ENCODE data around the gene PREX1. TPM values are rescaled to one million over a fixed set of nuclear protein-coding genes. Genes with fewer than 3 reads are reported as not detected.
A peak's percentile ranks its signal among the peaks of the same experiment; 100 is the strongest.

The PREX1 gene
- total and polyA plus RNA-seq, 2 experiments from 2014 or later, result 2.4 to 10.3 TPM

GRCh38 chr20:48630342-48631075 lies 197.3 kb downstream of the PREX1 start:
- TF ChIP-seq CTCF (conservative IDR thresholded peaks at IDR 0.05; ENCODE audit: low read depth in 2 of 2) (peak in 1 of 2 experiments; percentile 29; a peak in 2 of 4 replicates), ETS1 (IDR thresholded peaks at IDR 0.05) (no peak)
- H3K4me1 ChIP-seq (ENCODE audit: insufficient read depth), result no peaks in the 10 kb centered on the region
- ATAC-seq (peak; percentile 89), DNase-seq (ENCODE audit: low spot score) (peak; percentile 76)
- H3K27ac ChIP-seq (ENCODE audit: low read depth), result no peak overlapping the region
- Mint-ChIP-seq H3K27me3 (ENCODE audit: insufficient read depth, low read depth, poor library complexity) (peaks cover 9% of the 10 kb centered on the region), H3K9me3 (no peaks in the 10 kb centered on the region), H3K4me1 (peaks cover 5% of the 10 kb centered on the region; the same call in 2 of the 3 replicates), H3K36me3 (ENCODE audit: low read depth) (no peaks in the 10 kb centered on the region), H3K27ac (no peak overlapping the region), H3K4me3 (no peak overlapping the region)
- H3K79me2 ChIP-seq (replicated peaks; ENCODE audit: insufficient read depth), result no peaks in the 10 kb centered on the region
- no peaks in the 10 kb centered on the region for H3F3A ChIP-seq (replicated peaks; ENCODE audit: low read depth)
- no peaks in the 10 kb centered on the region for H3K27me3 ChIP-seq (ENCODE audit: insufficient read depth)
- H4K20me1 ChIP-seq (replicated peaks; ENCODE audit: insufficient read depth), result no peaks in the 10 kb centered on the region
- H3K9me2 ChIP-seq (ENCODE audit: insufficient read depth), result no peaks in the 10 kb centered on the region
- no peaks in the 10 kb centered on the region for H3K36me3 ChIP-seq (ENCODE audit: insufficient read depth)
- H3K4me3 ChIP-seq, result no peak overlapping the region
- H2AFZ ChIP-seq, result 0 out of 2 replicates have a peak overlapping the region, but pooled peaks have one; percentile 74
- H3K4me2 ChIP-seq, result no peak overlapping the region

GRCh38 chr20:48629960-48630315 lies 197.9 kb downstream of the PREX1 start:
- TF ChIP-seq ZNF331 (CRISPR knock-in tag; IDR thresholded peaks at IDR 0.05; ENCODE audit: low read depth) (no peak), CTCF (conservative IDR thresholded peaks at IDR 0.05; ENCODE audit: low read depth in 2 of 2) (no peak), EZH2phosphoT487 (IDR thresholded peaks at IDR 0.05; ENCODE audit: unreplicated experiment) (no peak), ETS1 (IDR thresholded peaks at IDR 0.05) (no peak), ZNF114 (CRISPR knock-in tag; IDR thresholded peaks at IDR 0.05) (no peak), EZH2 (IDR thresholded peaks at IDR 0.05; ENCODE audit: low read depth, unreplicated experiment) (no peak), NANOG (IDR thresholded peaks at IDR 0.05; ENCODE audit: borderline replicate concordance) (no peak), STAT1 (IDR thresholded peaks at IDR 0.05; ENCODE audit: unreplicated experiment) (no peak), CREB1 (CRISPR knock-in tag; IDR thresholded peaks at IDR 0.05; ENCODE audit: low read depth) (no peak), JUNB (IDR thresholded peaks at IDR 0.05; ENCODE audit: unreplicated experiment) (no peak), REST (IDR thresholded peaks at IDR 0.05; ENCODE audit: unreplicated experiment) (no peak)
- Histone ChIP-seq H3K79me2 (replicated peaks; ENCODE audit: insufficient read depth) (no peaks in the 10 kb centered on the region), H3K4me1 (ENCODE audit: insufficient read depth) (no peaks in the 10 kb centered on the region), H3F3A (replicated peaks; ENCODE audit: low read depth) (no peaks in the 10 kb centered on the region), H3K36me3 (ENCODE audit: insufficient read depth) (no peaks in the 10 kb centered on the region), H3K4me3 (no peak overlapping the region), H3K27ac (ENCODE audit: low read depth) (no peak overlapping the region), H2AFZ (no peak overlapping the region), H3K27me3 (ENCODE audit: insufficient read depth) (no peaks in the 10 kb centered on the region), H3K9me2 (ENCODE audit: insufficient read depth) (no peaks in the 10 kb centered on the region), H4K20me1 (replicated peaks; ENCODE audit: insufficient read depth) (no peaks in the 10 kb centered on the region), H3K4me2 (no peak overlapping the region)
- Mint-ChIP-seq H3K27me3 (ENCODE audit: insufficient read depth, low read depth, poor library complexity) (peaks cover 9% of the 10 kb centered on the region), H3K4me3 (no peak overlapping the region), H3K4me1 (peaks cover 5% of the 10 kb centered on the region), H3K9me3 (no peaks in the 10 kb centered on the region), H3K27ac (no peak overlapping the region), H3K36me3 (ENCODE audit: low read depth) (no peaks in the 10 kb centered on the region)
- ATAC-seq (no peak), DNase-seq (ENCODE audit: low spot score) (no peak)
